HL-60 (cell line): Measurements from ENCODE around the gene MCF2L2.

ENCODE experiments used
- GABPA ChIP-seq: IDR thresholded peaks from 2 replicates; pipeline ENCODE4 v1.6.1; 2012; ENCODE audit warnings: low read depth
- POLR2AphosphoS5 ChIP-seq: IDR thresholded peaks from 2 replicates; pipeline ENCODE4 v1.6.1; 2012; ENCODE audit warnings: low read depth
- TF ChIP-seq, protein P1 (sequence below): IDR thresholded peaks from one replicate; pipeline ENCODE4 v1.5.1; 2011; ENCODE audit warnings: low read length, control low read depth, inconsistent platforms; ENCODE audit not compliant: insufficient read depth
- TF ChIP-seq, protein P2 (sequence below): IDR thresholded peaks from 2 replicates; pipeline ENCODE4 v1.6.1; 2012; ENCODE audit warnings: low read depth; ENCODE audit not compliant: insufficient replicate concordance

DNA sequence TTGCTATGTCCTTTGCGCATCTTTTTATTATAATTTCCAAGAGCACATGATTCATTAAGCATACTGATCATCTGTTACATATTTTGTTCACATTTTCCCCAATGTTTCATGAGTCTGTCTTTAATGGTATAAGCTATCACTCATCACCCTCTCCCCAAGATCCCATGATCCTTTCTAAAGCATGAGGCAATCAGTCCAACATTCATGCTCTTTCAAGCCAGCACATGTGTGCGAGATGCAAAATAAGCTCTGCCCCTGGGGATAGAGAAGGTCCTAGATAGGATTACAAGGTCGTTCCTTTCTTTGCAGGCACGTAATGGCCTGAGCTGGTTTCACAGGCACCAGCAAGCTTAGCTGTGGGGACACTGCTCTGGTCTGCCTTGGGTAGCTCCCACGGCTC is 207.6 kb downstream of the MCF2L2 start:
- TF ChIP-seq, protein P1, sequence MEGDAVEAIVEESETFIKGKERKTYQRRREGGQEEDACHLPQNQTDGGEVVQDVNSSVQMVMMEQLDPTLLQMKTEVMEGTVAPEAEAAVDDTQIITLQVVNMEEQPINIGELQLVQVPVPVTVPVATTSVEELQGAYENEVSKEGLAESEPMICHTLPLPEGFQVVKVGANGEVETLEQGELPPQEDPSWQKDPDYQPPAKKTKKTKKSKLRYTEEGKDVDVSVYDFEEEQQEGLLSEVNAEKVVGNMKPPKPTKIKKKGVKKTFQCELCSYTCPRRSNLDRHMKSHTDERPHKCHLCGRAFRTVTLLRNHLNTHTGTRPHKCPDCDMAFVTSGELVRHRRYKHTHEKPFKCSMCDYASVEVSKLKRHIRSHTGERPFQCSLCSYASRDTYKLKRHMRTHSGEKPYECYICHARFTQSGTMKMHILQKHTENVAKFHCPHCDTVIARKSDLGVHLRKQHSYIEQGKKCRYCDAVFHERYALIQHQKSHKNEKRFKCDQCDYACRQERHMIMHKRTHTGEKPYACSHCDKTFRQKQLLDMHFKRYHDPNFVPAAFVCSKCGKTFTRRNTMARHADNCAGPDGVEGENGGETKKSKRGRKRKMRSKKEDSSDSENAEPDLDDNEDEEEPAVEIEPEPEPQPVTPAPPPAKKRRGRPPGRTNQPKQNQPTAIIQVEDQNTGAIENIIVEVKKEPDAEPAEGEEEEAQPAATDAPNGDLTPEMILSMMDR, result no peak
- TF ChIP-seq, protein P2, sequence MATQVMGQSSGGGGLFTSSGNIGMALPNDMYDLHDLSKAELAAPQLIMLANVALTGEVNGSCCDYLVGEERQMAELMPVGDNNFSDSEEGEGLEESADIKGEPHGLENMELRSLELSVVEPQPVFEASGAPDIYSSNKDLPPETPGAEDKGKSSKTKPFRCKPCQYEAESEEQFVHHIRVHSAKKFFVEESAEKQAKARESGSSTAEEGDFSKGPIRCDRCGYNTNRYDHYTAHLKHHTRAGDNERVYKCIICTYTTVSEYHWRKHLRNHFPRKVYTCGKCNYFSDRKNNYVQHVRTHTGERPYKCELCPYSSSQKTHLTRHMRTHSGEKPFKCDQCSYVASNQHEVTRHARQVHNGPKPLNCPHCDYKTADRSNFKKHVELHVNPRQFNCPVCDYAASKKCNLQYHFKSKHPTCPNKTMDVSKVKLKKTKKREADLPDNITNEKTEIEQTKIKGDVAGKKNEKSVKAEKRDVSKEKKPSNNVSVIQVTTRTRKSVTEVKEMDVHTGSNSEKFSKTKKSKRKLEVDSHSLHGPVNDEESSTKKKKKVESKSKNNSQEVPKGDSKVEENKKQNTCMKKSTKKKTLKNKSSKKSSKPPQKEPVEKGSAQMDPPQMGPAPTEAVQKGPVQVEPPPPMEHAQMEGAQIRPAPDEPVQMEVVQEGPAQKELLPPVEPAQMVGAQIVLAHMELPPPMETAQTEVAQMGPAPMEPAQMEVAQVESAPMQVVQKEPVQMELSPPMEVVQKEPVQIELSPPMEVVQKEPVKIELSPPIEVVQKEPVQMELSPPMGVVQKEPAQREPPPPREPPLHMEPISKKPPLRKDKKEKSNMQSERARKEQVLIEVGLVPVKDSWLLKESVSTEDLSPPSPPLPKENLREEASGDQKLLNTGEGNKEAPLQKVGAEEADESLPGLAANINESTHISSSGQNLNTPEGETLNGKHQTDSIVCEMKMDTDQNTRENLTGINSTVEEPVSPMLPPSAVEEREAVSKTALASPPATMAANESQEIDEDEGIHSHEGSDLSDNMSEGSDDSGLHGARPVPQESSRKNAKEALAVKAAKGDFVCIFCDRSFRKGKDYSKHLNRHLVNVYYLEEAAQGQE, result no peak
- no peak for TF ChIP-seq POLR2AphosphoS5
- TF ChIP-seq GABPA, result no peak
